ENCODE data around the gene RPL35A.
"Not testable (repeated sequence)": the region's sequence is repeated elsewhere in the genome, so short reads cannot be mapped to it uniquely, and the experiment has no call there.

The RPL35A gene

GRCh38 chr3:197952440-197952839 lies 2.5 kb downstream of the RPL35A start:
- no peak for DNase-seq

GRCh38 chr3:197953325-197953724 lies 3.3 kb downstream of the RPL35A start:
- no peak for DNase-seq

GRCh38 chr3:197953881-197954280 lies 3.9 kb downstream of the RPL35A start:
- no peak for DNase-seq

- DNase-seq, result no peak
Observed at GRCh38 chr3:197955892-197956477, 6.0 kb downstream of the RPL35A start.

GRCh38 chr3:197956626-197956988 lies 6.6 kb downstream of the RPL35A start:
- no peak for DNase-seq

- DNase-seq, result no peak
Observed at GRCh38 chr3:197957790-197958133, 7.8 kb downstream of the RPL35A start.

GRCh38 chr3:197958346-197958745 lies 8.4 kb downstream of the RPL35A start:
- DNase-seq, result no peak

- not testable (repeated sequence) for DNase-seq
Observed at GRCh38 chr3:197958848-197959247, 8.9 kb downstream of the RPL35A start.

GRCh38 chr3:197959500-197959890 lies 9.5 kb downstream of the RPL35A start:
- no peak for DNase-seq

- DNase-seq, result peak; percentile 89 to 93
Observed at GRCh38 chr3:197959891-197960693, 10.1 kb downstream of the RPL35A start, which contains the start of gene LMLN. Gene LMLN (plus strand): TSS chr3:197960217. CDS start chr3:197960246, 29 bp downstream.

GRCh38 chr3:197960694-197961581 lies 10.9 kb downstream of the RPL35A start:
- no peak for DNase-seq

GRCh38 chr3:197961582-197961945 lies 11.6 kb downstream of the RPL35A start:
- no peak for DNase-seq

- DNase-seq, result no peak
Observed at GRCh38 chr3:197963019-197963637, 13.1 kb downstream of the RPL35A start.

GRCh38 chr3:197967337-197967989 lies 17.5 kb downstream of the RPL35A start:
- DNase-seq, result not testable (repeated sequence)

- no peak for DNase-seq
Observed at GRCh38 chr3:197970588-197970987, 20.6 kb downstream of the RPL35A start.

GRCh38 chr3:197974016-197974415 lies 24.0 kb downstream of the RPL35A start:
- no peak for DNase-seq

GRCh38 chr3:197975311-197975710 lies 25.3 kb downstream of the RPL35A start:
- no peak for DNase-seq

GRCh38 chr3:197983076-197983475 lies 33.1 kb downstream of the RPL35A start:
- DNase-seq, result no peak

GRCh38 chr3:197989651-197990050 lies 39.7 kb downstream of the RPL35A start:
- no peak for DNase-seq

- no peak for DNase-seq
Observed at GRCh38 chr3:197994736-197995135, 44.7 kb downstream of the RPL35A start.

- no peak for DNase-seq
Observed at GRCh38 chr3:197996855-197997254, 46.9 kb downstream of the RPL35A start.

GRCh38 chr3:197997936-197998335 lies 47.9 kb downstream of the RPL35A start:
- no peak for DNase-seq

All from hippocampal formation (tissue), 2 donors.